GM12878 (cell line): Measurements from ENCODE around the gene BCAS3. TPM values are rescaled to one million over a fixed set of nuclear protein-coding genes. Genes with fewer than 3 reads are reported as not detected.

Experiments used
- ATAC-seq: fragments of 200-7000 bp; cut with Tn5 transposase; 3 replicates; pipeline ENCODE4 v1.9.1; 2020; ENCODE audit warnings: mild to moderate bottlenecking, moderate library complexity
- BruUV-seq: library from RNA; stranded (reverse); fragments of 400-500 nt; replicated peaks from 2 replicates; lab custom pipeline; 2021; lab: Mats Ljungman, UMichigan
- CTCF ChIA-PET: fragments of 300-600 bp; sonication (Branson Sonifier 250); formaldehyde crosslinking; extraction: SDS; loops from one replicate; lab custom pipeline; 2021; ENCODE audit warnings: inconsistent platforms; lab: Yijun Ruan, JAX
- POLR2A ChIA-PET: fragments of 350-600 bp; formaldehyde crosslinking; extraction: SDS; loops from one replicate; lab custom pipeline; 2021; ENCODE audit warnings: inconsistent platforms; lab: Charles Lee
- RAD21 ChIA-PET: fragments of 300-600 bp; sonication (Branson Sonifier 250); formaldehyde crosslinking; loops from one replicate; lab custom pipeline; 2023; ENCODE audit warnings: antibody characterized with exemption; ENCODE audit not compliant: unreplicated experiment; lab: Charles Lee
- SMC1A ChIA-PET: fragments of 300-600 bp; sonication (Branson Sonifier 250); formaldehyde crosslinking; loops from one replicate; lab custom pipeline; 2023; ENCODE audit not compliant: unreplicated experiment, uncharacterized antibody; lab: Charles Lee
- DNase-seq: peaks from one replicate; pipeline ENCODE4 v3.0.0-alpha.2; 2011; ENCODE audit warnings: low read depth, low spot score
- FAIRE-seq: peaks from 3 replicates; lab custom pipeline; 2011; peaks lifted over from hg19 to GRCh38; lab: Jason Lieb, UNC
- H2AFZ ChIP-seq: 2 replicates; pipeline ENCODE4 v1.6.0; 2011; ENCODE audit warnings: low read depth, low read length, control low read depth; ENCODE audit not compliant: control insufficient read depth
- H3K27ac ChIP-seq: 2 replicates; pipeline ENCODE4 v1.5.1; 2011; ENCODE audit warnings: control low read depth; ENCODE audit not compliant: control insufficient read depth, insufficient read depth
- H3K27me3 ChIP-seq, 2 experiments: replicated peaks in 1 of 2; 2 replicates each; pipeline versions ENCODE4 v1.6.0 to v1.6.1; 2011; ENCODE audit warnings: low read length in 1 of 2; ENCODE audit not compliant: control insufficient read depth in 2 of 2, insufficient read depth in 2 of 2
- H3K36me3 ChIP-seq, 2 experiments: 2 replicates each; pipeline ENCODE4 v1.5.1; 2011; ENCODE audit warnings: low read length in 1 of 2; ENCODE audit not compliant: control insufficient read depth in 2 of 2, insufficient read depth in 2 of 2
- H3K4me1 ChIP-seq: 2 replicates; pipeline ENCODE4 v1.6.1; 2011; ENCODE audit warnings: mild to moderate bottlenecking, low read length, moderate library complexity, mixed read lengths; ENCODE audit not compliant: control insufficient read depth, insufficient read depth
- H3K4me2 ChIP-seq: 2 replicates; pipeline ENCODE4 v1.6.0; 2011; ENCODE audit warnings: control low read depth; ENCODE audit not compliant: control insufficient read depth, insufficient read depth
- H3K4me3 ChIP-seq: fragments of 200-600 bp; sonication (generic); 2 replicates; pipeline ENCODE4 v1.5.1; 2016
- H3K79me2 ChIP-seq: 2 replicates; pipeline ENCODE4 v1.6.0; 2011; ENCODE audit warnings: low read length; ENCODE audit not compliant: control insufficient read depth, insufficient read depth
- H3K9ac ChIP-seq: 2 replicates; pipeline ENCODE4 v1.8.0; 2011; ENCODE audit warnings: low read length, control low read depth, mixed read lengths; ENCODE audit not compliant: control insufficient read depth, insufficient read depth
- H3K9me3 ChIP-seq: replicated peaks from 3 replicates; pipeline ENCODE4 v1.5.1; 2011; ENCODE audit warnings: mild to moderate bottlenecking, low read length; ENCODE audit not compliant: control insufficient read depth, insufficient read depth
- H4K20me1 ChIP-seq: 2 replicates; pipeline ENCODE4 v1.6.0; 2011; ENCODE audit not compliant: control insufficient read depth, insufficient read depth
- ETV6 ChIP-seq, 2 experiments: fragments of 450-650 bp in 1 of 2; IDR thresholded peaks in 1 of 2; conservative IDR thresholded peaks in 1 of 2; 2 replicates each; pipeline ENCODE4 v1.6.1; 2014; ENCODE audit warnings: antibody characterized with exemption in 1 of 2, borderline replicate concordance in 1 of 2, low read depth in 1 of 2, mild to moderate bottlenecking in 1 of 2, moderate library complexity in 1 of 2
- KAT2A ChIP-seq: conservative IDR thresholded peaks from 2 replicates; pipeline ENCODE4 v1.6.1; 2011; ENCODE audit warnings: low read depth, low read length; ENCODE audit not compliant: control insufficient read depth
- NFXL1 ChIP-seq: fragments of 450-650 bp; IDR thresholded peaks from 2 replicates; pipeline ENCODE4 v1.6.1; 2017; ENCODE audit warnings: antibody characterized with exemption, mild to moderate bottlenecking, borderline replicate concordance
- NRF1 ChIP-seq: conservative IDR thresholded peaks from 2 replicates; pipeline ENCODE4 v1.6.1; 2011; ENCODE audit warnings: mild to moderate bottlenecking, low read depth, low read length, improper control_type of control experiment
- WGBS: methylation state at CpG from one replicate; pipeline ENCODE4 v1.1.6; 2016; ENCODE audit warnings: low lambda C conversion rate; ENCODE audit not compliant: insufficient replicate concordance, insufficient coverage; ENCODE audit errors: missing lambda C conversion rate; 5-methylcytosine and 5-hydroxymethylcytosine counted together
- in situ Hi-C: fragments of 300-500 bp; cut with MboI; formaldehyde crosslinking; loops from 9 replicates; pipeline ENCODE4 v1.14.3; 2018; ENCODE audit warnings: mixed read lengths
- intact Hi-C: fragments of 100-400 bp; cut with micrococcal nuclease; formaldehyde crosslinking; loops from one replicate; pipeline ENCODE4 v1.14.2; 2022; ENCODE audit not compliant: unreplicated experiment
- polyA plus RNA-seq, 11 experiments: library from polyadenylated mRNA; depleted of rRNA in 4 of 11; unstranded in 6 of 11; stranded (reverse) in 5 of 11; fragments of >200 nt; fragmentation: Nextera tagmentation in 4 of 11; fragmentation: Illumina TruSeq in 1 of 11; extraction: Ambion mirVana in 4 of 11; extraction: Trizol in 1 of 11; gene quantifications; 1 replicate in 1 of 11; 2 replicates in 10 of 11; pipeline versions ENCODE4 v1.2.1 to v1.2.3, GENCODE V29; 2011 to 2016; ENCODE audit warnings: inconsistent platforms in 2 of 11, missing spikeins in 2 of 11, low read depth in 1 of 11
- total RNA-seq, 4 experiments: library from RNA; depleted of rRNA in 3 of 4; stranded (reverse); fragments of >200 nt in 3 of 4; fragmentation: Illumina TruSeq in 1 of 4; extraction: Trizol in 1 of 4; gene quantifications; 2 replicates each; pipeline versions ENCODE4 v1.2.1 to v1.2.3, GENCODE V29; 2013 to 2021

The BCAS3 gene
- total and polyA plus RNA-seq, 10 of the 15 experiments (the other 5 are each of a cell fraction or from before 2014, with no cell fraction given), result 2.1 to 11.0 (median 6.6) TPM

DNA sequence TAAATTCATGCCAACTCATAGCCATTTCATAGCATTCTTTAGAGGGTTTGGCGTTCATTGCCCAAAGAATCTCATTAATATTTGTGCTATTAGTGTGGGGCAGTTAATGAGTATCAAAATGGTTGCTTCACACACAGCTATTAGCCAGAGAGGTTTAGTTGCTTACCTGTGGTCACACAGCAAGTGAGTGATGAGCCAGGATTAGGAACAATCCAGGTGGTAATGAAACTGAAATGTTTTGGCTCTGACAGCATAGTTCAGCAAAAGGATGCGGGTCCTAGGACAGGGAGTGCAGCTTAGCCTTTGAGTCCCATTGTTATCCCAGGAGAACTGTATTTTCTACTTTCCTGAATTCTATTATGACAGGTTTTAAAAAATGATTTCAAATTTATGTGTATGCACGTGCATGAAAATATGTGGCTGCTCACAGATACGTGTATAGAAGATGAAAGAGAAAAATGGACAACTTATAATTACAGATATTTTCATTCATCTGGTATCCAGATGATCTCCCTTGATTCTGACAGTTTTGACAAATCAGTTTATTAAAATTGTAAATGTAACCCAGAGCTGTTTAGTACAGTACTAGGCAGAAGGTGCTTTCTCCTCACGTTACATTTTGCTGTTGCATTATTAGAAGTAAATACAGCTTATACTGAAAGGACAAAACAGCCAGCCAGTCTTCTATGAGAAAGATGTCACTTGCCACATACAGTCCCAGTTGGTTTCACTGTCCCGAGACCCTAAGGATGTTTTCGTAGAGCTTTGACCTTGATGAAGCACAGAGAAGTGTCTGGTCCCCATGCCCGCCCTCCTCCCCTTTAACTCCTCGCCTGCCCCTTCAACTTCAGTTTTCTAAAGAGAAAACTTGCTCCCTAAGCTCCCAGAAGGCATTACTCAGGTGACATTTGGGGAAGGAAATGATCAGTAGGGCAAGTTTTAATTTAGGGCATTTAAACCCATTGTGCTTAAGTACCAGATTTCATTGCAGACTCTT lies 622.2 kb downstream of the BCAS3 start:
- TF ChIP-seq NRF1 (no peak), NFXL1 (peak; percentile 67; the same call in 1 of the 2 replicates), KAT2A (no peak), ETV6 (conservative IDR thresholded peaks at IDR 0.05 in 1 of 2, IDR thresholded peaks at IDR 0.05 in 1 of 2; ENCODE audit: borderline replicate concordance in 1 of 2, low read depth in 1 of 2) (0 out of 4 replicates have a peak, but pooled peaks of 1 of the 2 experiments have one; percentile 69)
- BruUV-seq, result no TSS peak
- H3K4me1 ChIP-seq, result no peaks in the 10 kb centered on the region
- H3K9ac ChIP-seq, result no peak overlapping the region
- no peaks in the 10 kb centered on the region for H3K36me3 ChIP-seq
- ChIA-PET POLR2A (interaction anchor here (0.6 kb wide), 1 partner anchor 58 kb away, joined by 3 read pairs; no protein-coding TSS in a partner anchor), CTCF (no interaction called here), RAD21 (no interaction called here), SMC1A (interaction anchor here (0.8 to 1.4 kb wide), 2 partner anchors 15 to 25 kb away, joined by 3 read pairs; no protein-coding TSS in a partner anchor)
- FAIRE-seq (no peak), ATAC-seq (no peak), DNase-seq (no peak)
- intact Hi-C loops (no loop called here), in situ Hi-C loops (no loop called here)
- H3K79me2 ChIP-seq, result no peaks in the 10 kb centered on the region
- no peak overlapping the region for H3K27ac ChIP-seq
- no peak overlapping the region for H2AFZ ChIP-seq
- 43% methylated on average over 9 of the region's 9 CpGs for WGBS
- H3K9me3 ChIP-seq, result no peaks in the 10 kb centered on the region
- no peak overlapping the region for H3K4me3 ChIP-seq
- H3K27me3 ChIP-seq, result no peaks in the 10 kb centered on the region
- no peak overlapping the region for H3K4me2 ChIP-seq
- no peaks in the 10 kb centered on the region for H4K20me1 ChIP-seq
